ENCODE measurements around the gene KASH5. TPM values are rescaled to one million over a fixed set of nuclear protein-coding genes. Genes with fewer than 3 reads are reported as not detected.

The KASH5 gene
- total RNA-seq, 1 experiment from 2014 or later = 0.42 TPM

DNA sequence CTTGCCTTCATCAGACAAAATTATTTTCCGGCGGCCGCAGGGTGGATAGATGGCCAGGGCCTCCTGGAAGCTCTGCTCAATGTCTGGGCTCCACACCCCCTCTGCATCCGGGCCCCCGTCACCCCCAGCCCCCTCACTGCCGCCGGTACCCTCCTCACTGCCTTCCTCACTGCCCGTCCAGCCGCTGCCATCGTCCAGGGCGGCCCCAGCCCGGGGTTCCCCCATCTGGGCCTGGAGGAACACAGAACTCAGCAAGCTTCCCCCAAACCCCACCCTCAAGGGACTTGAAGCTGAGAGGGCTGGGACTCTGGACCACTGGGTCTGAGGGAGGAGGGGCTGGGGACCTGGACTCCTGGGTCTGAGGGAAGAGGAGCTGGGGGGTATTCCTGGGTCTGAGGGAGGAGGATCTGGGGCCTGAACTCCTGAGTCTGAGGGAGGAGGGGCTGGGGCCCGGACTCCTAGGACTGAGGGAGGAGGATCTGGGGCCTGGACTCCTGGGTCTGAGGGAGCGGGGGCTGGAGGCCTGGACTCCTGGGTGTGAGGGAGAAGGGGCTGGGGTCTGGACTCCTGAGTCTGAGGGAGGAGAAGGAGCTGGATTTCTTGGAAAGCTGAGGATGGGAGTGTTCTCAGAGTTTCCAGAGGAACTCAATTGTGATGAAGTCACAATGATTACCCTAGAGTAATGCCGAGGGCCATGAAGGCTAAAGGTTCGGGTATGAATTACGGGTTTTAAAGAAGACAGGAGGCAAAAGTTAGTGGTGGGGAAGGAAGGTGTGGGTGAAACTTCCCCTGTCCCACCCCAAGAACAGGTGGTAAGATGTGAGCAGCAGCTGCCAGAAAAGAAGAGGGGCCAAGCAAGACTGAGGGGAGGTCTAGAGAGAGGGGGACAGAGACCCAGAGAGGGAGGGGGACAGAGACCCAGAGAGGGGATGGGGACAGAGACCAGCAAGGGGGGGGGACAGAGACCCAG is 27.9 kb upstream of the KASH5 start:
- peak overlapping the region; percentile 96 for H3K27ac Mint-ChIP-seq
- peaks cover 32% of the 10 kb centered on the region for H3K36me3 Mint-ChIP-seq
- no peak for TF ChIP-seq IRF2 (CRISPR knock-in tag; IDR thresholded peaks at IDR 0.05; ENCODE audit: borderline replicate concordance, low read depth)
- TF ChIP-seq, protein P1, sequence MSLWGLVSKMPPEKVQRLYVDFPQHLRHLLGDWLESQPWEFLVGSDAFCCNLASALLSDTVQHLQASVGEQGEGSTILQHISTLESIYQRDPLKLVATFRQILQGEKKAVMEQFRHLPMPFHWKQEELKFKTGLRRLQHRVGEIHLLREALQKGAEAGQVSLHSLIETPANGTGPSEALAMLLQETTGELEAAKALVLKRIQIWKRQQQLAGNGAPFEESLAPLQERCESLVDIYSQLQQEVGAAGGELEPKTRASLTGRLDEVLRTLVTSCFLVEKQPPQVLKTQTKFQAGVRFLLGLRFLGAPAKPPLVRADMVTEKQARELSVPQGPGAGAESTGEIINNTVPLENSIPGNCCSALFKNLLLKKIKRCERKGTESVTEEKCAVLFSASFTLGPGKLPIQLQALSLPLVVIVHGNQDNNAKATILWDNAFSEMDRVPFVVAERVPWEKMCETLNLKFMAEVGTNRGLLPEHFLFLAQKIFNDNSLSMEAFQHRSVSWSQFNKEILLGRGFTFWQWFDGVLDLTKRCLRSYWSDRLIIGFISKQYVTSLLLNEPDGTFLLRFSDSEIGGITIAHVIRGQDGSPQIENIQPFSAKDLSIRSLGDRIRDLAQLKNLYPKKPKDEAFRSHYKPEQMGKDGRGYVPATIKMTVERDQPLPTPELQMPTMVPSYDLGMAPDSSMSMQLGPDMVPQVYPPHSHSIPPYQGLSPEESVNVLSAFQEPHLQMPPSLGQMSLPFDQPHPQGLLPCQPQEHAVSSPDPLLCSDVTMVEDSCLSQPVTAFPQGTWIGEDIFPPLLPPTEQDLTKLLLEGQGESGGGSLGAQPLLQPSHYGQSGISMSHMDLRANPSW (CRISPR knock-in tag; conservative IDR thresholded peaks at IDR 0.05; ENCODE audit: low read depth) = no peak
- no peak for TF ChIP-seq ATF3 (CRISPR knock-in tag; conservative IDR thresholded peaks at IDR 0.05)
- TF ChIP-seq RORB (CRISPR knock-in tag; IDR thresholded peaks at IDR 0.05) = no peak
- TF ChIP-seq HMGXB4 (CRISPR knock-in tag; IDR thresholded peaks at IDR 0.05) = no peak
- no peak for TF ChIP-seq CREB1 (CRISPR knock-in tag; IDR thresholded peaks at IDR 0.05)
- TF ChIP-seq NFATC4 (CRISPR knock-in tag; IDR thresholded peaks at IDR 0.05) = no peak
- no peak for TF ChIP-seq HMGA2 (CRISPR knock-in tag; IDR thresholded peaks at IDR 0.05)
- no peak for TF ChIP-seq NR2C2 (CRISPR knock-in tag; IDR thresholded peaks at IDR 0.05)
- TF ChIP-seq GABPB1 (CRISPR knock-in tag; IDR thresholded peaks at IDR 0.05) = no peak
- TF ChIP-seq, protein P2, sequence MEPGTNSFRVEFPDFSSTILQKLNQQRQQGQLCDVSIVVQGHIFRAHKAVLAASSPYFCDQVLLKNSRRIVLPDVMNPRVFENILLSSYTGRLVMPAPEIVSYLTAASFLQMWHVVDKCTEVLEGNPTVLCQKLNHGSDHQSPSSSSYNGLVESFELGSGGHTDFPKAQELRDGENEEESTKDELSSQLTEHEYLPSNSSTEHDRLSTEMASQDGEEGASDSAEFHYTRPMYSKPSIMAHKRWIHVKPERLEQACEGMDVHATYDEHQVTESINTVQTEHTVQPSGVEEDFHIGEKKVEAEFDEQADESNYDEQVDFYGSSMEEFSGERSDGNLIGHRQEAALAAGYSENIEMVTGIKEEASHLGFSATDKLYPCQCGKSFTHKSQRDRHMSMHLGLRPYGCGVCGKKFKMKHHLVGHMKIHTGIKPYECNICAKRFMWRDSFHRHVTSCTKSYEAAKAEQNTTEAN (CRISPR knock-in tag; IDR thresholded peaks at IDR 0.05) = no peak
- TF ChIP-seq CTCF (IDR thresholded peaks at IDR 0.05) = no peak
- TF ChIP-seq FOXP1 (CRISPR knock-in tag; IDR thresholded peaks at IDR 0.05; ENCODE audit: borderline replicate concordance) = no peak
- TF ChIP-seq SOX15 (CRISPR knock-in tag; IDR thresholded peaks at IDR 0.05) = no peak
- TF ChIP-seq, protein P3, sequence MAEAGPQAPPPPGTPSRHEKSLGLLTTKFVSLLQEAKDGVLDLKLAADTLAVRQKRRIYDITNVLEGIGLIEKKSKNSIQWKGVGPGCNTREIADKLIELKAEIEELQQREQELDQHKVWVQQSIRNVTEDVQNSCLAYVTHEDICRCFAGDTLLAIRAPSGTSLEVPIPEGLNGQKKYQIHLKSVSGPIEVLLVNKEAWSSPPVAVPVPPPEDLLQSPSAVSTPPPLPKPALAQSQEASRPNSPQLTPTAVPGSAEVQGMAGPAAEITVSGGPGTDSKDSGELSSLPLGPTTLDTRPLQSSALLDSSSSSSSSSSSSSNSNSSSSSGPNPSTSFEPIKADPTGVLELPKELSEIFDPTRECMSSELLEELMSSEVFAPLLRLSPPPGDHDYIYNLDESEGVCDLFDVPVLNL (CRISPR knock-in tag; IDR thresholded peaks at IDR 0.05; ENCODE audit: borderline replicate concordance, low read depth) = no peak
- TF ChIP-seq TEAD1 (CRISPR knock-in tag; IDR thresholded peaks at IDR 0.05) = no peak
- no peak for TF ChIP-seq MXD4 (CRISPR knock-in tag; IDR thresholded peaks at IDR 0.05; ENCODE audit: borderline replicate concordance)
- H3K4me3 Mint-ChIP-seq = no peak overlapping the region
- no peak for DNase-seq (ENCODE audit: low spot score)
- no peak for ATAC-seq
- no peaks in the 10 kb centered on the region; the same call in 1 of the 2 replicates for H3K27me3 Mint-ChIP-seq (ENCODE audit: low read depth)
- H3K4me1 Mint-ChIP-seq = peaks cover 13% of the 10 kb centered on the region
- CTCF ChIA-PET = no interaction called here
- POLR2A ChIA-PET = no interaction called here
- H3K9me3 Mint-ChIP-seq = no peaks in the 10 kb centered on the region
